PC-9 (cell line): ENCODE data around the gene RALGAPA2.

Experiments
- EZH2 ChIP-seq: fragments of 200-600 bp; sonication (generic); IDR thresholded peaks from 2 replicates; pipeline ENCODE4 v1.8.0; 2017; ENCODE audit warnings: antibody characterized with exemption, low read depth
- TF ChIP-seq, protein P1 (sequence below): fragments of 200-600 bp; sonication (generic); conservative IDR thresholded peaks from 2 replicates; pipeline ENCODE4 v1.6.1; 2017; ENCODE audit warnings: mixed run types, antibody characterized with exemption, mild to moderate bottlenecking, moderate library complexity

DNA sequence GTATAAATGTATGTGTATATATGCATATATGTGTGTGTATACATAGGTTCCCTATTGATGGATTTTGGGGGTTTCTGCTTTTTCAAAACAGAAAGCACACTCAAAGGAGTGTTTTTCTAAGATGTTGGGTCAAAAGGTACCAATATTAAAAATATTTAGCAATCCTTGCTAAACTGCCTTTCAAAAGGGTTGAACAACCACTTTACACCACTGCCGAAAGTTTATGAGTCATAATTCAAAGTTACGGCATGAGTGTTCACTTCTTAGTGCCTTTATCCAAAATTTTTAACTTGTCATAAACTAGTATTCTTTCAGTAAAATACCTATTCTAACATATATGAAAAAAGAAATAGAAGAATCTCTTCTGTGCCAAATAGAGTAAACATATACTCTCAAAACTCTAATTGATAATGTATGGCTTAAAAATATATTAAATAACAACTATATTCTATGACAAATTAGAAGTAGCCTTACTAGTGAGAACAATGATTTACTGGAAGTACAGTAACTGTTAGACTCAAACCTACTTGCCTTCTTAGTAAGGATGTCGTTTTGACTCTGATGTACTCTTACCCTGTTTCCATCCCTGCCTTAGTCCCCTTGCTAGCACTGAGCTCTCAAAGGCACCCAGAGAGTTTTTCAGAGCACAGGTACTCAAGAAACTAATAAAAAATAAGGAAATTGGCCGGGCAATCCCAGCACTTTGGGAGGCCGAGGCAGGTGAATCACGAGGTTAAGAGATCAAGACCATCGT lies 208.5 kb downstream of the RALGAPA2 start:
- TF ChIP-seq, protein P1, sequence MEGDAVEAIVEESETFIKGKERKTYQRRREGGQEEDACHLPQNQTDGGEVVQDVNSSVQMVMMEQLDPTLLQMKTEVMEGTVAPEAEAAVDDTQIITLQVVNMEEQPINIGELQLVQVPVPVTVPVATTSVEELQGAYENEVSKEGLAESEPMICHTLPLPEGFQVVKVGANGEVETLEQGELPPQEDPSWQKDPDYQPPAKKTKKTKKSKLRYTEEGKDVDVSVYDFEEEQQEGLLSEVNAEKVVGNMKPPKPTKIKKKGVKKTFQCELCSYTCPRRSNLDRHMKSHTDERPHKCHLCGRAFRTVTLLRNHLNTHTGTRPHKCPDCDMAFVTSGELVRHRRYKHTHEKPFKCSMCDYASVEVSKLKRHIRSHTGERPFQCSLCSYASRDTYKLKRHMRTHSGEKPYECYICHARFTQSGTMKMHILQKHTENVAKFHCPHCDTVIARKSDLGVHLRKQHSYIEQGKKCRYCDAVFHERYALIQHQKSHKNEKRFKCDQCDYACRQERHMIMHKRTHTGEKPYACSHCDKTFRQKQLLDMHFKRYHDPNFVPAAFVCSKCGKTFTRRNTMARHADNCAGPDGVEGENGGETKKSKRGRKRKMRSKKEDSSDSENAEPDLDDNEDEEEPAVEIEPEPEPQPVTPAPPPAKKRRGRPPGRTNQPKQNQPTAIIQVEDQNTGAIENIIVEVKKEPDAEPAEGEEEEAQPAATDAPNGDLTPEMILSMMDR: no peak
- no peak for TF ChIP-seq EZH2
